Endometrial microvascular endothelial cells (primary cell): ENCODE results near the gene TFDP2. TPM values are rescaled to one million over a fixed set of nuclear protein-coding genes. Genes with fewer than 3 reads are reported as not detected.
"Not testable (repeated sequence)": the region's sequence is repeated elsewhere in the genome, so short reads cannot be mapped to it uniquely, and the experiment has no call there.

Source experiments
- in situ Hi-C: cut with HindIII; loops from 2 replicates; pipeline ENCODE4 v1.10.0; 2017; ENCODE audit warnings: low sequenced_read_pairs, low pct_unique_long_range_greater_than_20kb; ENCODE audit errors: inconsistent ontology term
- total RNA-seq: library from RNA; depleted of rRNA; stranded (reverse); fragments of >200 nt; gene quantifications from one replicate; pipeline ENCODE4 v1.2.3, GENCODE V29; 2015; ENCODE audit errors: inconsistent ontology term

Gene TFDP2
- total RNA-seq, 1 donor from 2014 or later: 16.1 TPM

DNA sequence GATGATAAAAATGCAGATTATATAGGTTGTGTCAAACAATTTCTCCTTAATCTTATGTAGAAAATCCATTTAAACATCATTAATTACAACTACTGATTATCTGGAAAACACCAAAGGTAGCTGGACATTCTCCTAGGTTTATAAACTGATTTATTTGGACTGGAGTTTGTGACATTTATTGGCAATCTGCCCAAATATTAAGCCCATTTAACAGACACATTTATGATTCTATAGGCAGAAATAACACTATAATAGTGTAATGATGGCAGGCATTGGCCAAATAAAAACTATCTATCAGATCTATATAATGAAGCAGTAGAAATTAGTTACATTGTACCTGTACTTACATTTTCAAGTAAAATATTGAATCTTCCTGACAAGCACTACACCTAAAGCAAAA lies 117.8 kb downstream of the TFDP2 start:
- in situ Hi-C loops: no loop called here

DNA sequence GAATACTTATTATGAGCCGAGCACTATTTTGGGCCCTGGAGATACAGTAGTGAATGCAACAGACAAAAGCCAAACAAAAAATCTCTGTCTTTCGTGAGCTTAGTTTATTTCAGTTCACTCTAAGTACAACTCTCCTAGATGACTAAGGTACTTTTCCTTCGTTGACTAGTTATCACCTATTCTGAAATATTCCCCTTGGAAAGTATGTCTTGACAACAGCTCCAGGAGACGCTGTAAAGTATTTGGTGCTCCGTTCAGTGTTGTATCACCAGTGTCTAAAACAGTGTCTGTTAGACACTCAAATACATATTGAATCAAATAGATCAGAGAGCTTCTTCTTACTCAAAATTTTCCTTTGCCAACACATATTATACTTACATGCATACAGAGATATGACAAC lies 119.6 kb downstream of the TFDP2 start:
- in situ Hi-C loops: no loop called here

DNA sequence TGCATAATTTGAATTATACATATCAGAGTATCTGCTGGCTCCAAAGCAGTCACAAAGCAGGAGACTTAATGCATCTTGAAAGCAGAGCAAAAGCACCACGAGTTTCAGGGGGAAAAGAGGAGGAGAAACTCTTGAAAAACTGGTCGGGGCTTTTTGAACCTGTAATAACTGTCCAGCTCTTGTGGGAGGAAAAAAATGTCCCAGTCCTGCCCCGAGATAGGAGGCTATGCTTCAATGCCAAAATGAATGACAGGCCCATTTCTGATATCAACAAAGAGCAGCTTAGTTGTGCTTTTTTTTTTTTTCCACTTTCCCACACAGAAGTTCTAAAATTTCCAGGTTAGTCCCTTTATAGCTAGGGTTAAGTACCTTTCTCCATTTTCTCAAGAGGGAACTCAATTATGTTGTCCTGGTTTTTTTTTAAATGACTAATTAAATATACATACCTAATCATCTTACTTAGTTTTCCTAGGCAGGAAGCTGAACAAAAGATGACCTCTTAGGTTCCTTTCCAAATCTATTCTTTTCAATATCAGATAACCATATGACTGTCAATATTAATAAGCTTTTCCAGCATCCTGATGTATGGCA lies 120.2 kb downstream of the TFDP2 start:
- in situ Hi-C loops: no loop called here

DNA sequence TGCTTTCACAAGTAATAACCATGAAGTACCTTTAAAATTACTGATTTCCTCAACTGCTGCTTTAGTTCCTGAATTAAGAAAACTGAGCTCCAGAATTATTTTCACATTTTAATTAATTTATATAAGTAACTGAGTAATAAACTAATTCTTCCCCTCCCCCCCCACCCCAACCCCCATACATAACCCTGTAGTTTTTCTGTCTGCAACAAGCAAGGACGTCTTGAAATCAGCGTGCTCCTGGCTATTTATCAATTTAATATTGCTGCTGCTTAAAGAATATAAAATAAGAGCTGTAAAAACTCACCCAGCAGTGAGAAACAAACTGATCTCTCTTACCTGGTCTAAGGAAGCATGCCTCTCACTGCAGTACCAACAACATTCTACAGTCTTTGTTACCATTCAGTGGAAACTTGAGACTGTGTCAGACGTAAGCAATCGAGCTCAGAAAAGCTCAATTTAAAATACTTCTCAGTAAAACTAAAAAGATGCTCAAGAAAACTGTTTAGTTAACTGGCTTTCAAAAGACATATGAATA lies 121.0 kb downstream of the TFDP2 start:
- in situ Hi-C loops: no loop called here

DNA sequence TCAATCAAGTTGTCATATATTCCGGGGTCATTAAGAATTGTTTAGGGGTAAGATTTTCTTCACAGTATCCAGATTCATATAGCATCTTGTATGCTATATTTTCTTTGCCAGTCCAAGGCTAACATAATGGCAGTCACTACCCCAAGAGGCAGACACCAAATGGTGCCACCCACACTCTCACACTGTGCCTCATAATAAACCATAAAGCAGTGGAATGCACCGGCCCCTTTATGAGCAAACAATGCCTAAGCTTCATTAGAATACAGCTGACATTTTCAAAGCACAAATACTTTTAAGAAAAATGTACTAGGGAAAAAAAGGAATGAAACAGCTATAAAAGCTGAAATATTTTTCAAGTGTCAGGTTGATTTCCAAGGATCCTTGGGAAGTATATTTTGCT lies 121.6 kb downstream of the TFDP2 start:
- in situ Hi-C loops: no loop called here

DNA sequence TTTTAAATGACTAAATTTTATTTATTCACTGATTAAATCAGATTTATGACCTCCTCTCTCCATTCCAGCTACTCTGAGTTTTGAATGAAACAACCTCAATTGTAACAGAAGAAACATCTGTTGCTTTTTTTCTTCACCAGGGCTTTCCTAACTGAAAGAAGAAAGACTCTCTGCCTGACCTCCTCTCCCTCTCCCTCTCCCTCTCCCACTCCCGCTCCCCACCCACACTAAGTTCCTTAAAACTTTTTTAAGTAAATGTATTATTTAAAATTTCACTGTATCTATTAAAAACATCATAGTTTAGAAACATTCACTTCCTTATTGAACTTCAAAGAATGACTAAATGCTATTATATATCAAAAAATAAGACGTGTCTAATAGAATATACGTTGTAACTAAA lies 122.0 kb downstream of the TFDP2 start:
- in situ Hi-C loops: no loop called here

DNA sequence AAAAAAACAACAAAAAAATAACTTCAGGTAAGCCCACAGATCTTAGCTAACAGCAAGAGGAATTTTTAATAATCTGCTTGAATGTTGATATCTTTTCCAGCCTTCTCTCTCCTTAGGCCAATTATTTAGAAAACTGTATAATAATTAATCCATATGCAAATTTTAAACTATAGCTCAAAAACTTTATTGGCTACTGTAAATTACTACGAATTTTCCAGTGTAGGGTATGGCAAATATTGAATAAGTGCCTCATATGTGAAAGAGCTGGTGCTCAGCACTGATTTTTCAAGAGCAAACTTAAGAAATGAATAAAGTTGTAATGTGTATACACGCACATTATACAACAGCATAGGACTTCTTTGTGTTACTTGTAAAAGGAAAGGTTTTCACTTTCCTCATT lies 123.0 kb downstream of the TFDP2 start:
- in situ Hi-C loops: no loop called here

DNA sequence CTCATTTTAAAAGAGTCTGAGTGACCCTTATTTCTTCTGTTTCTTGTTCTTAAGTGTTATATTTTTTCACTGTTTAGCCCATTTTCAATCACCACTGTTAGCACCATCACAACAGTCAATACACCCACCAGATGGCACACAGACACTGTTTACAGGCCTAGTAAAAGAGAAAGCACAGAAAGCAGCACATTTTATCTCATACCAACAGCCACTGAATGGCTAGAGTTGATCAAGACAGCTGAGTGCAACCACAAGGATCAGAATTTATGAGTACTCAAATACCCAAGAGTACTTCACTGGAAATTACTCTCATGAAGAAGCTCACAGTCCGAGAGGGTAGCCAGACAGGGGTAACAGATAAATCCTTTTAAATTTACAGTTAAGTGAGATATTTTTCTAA lies 127.0 kb downstream of the TFDP2 start:
- in situ Hi-C loops: no loop called here

DNA sequence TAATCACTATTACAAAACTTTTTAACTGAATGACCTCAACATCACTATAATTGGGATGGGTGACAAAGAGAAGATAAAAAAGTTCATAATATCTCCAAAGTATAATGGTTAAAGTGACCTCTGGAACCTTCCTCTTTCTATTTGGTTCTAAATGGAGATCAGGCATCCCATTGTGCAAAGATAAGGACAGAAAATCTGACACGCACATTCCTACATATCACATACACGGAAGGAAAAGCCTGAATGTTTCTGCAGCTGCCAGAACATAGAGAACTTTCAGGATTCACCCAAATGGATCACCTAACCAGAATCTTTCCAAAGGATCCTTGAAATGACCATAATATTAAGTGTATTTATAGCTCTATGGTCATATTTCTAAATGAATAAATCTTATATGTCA lies 128.2 kb downstream of the TFDP2 start:
- in situ Hi-C loops: no loop called here

DNA sequence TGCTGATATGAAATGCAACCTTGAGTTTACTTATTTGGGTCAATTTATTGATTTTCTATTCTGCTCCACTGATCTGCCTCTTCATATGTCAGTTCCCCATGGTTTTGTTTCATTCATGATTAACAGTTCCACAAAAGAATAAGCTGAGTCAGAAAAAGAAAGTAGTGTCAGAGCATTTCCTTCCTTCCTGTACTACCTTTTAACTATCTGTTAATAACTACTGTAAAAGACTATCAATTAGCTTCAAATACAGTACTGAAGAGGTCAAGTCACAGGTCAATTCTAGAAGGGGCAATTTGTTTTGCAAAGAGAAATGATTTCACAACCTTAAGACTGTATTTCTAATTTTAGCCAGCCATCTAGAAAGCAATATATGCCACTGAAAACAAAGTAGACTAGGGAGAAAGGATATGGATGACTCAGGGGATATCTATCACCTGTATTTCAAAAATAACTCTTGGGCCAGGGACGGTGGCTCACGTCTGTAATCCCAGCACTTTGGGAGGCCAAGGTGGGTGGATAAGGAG lies 129.5 kb downstream of the TFDP2 start:
- in situ Hi-C loops: no loop called here

DNA sequence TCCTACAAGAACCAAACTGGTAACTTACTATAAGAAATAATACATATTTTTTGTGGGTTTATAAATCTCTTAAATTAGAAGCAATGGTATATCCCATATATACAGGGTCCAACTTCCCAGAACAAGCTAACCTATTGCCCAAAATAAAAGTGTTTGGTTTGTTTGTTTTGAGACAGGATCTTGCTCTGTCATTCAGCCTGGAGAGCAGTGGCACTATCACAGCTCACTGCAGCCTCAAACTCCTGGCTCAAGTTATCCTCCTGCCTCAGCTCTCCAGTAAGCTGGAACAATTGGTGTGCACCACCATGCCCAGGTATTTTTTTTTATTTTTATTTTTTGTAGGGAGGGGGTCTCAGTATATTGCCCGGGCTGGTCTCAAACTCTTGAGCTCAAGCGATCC lies 135.4 kb downstream of the TFDP2 start:
- in situ Hi-C loops: no loop called here

DNA sequence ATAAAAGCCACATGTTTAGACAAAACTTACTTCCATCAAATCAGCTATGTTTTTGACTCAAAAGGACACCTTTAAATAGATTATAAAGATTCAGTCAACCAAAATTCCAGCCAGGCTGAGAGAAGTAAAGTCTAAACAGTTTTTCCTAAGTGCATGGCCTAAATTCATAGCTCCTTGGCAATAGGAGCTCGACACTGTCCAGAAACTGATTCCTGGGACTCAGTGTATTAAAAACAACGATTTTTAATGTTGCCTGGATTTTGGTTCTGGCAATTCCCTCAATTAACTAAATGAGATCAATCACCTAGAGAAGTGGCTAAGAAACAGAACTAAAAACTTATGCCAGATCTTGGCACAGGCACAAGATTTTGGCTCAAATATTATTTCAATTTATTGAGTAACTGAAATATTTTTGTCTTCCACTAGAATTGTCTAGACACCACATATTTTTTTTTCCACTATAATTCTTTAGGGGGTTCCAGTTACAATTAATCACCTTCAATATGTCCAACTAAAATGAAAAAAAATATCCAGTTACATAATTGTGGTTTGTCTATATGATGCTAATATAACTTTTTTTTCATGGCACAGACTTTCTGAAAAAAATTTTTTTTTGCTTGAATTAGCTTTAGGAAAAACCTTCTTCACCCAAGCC lies 135.9 kb downstream of the TFDP2 start:
- in situ Hi-C loops: no loop called here

DNA sequence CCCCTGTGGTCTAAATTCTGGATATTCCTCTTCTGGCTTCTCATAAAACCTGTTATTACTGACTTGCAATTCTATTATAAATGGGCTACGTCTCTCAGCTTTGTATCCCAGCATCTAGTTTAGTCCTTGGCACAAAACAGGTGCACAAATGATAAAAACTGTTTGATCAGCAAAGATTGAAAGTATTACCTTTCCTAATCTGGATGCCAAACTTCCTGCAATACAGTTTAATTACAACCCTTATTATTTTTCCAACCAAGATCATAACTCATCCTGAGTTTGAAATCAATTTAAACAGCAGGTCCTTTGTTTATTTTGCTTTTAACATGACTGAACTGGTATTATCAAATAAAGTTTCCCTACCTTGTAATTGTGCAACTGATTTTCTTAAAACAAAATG lies 140.3 kb downstream of the TFDP2 start:
- in situ Hi-C loops: no loop called here

DNA sequence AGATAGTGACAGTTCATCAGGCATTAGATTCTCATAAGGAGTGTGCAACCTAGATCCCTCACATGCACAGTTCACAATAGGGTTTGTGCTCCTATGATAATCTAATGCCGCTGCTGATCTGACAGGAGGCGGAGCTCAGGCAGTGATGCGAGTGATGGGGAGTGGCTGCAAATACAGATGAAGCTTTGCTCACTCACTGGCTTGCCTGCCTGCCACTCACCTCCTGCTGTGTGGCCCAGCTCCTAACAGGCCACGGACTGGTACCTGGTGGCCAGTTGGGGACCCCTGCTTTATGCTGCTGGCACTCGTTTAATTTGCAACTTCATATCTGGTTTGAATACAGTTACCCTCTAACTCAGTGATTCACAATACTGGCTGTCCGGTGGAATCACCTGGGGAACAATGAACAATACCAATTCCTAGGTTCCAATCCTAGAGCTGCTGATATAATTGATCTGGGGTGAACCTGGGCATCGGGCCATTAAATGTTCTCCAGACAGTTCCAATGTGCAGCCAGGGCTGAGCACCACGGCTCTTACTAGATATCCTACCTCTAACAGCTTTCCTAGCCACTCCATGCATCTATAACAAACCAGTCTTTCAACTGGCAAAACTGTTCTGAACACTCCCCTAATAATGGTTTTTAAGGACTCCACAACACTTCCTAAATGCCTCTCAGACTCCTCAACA lies 141.5 kb downstream of the TFDP2 start:
- in situ Hi-C loops: no loop called here

DNA sequence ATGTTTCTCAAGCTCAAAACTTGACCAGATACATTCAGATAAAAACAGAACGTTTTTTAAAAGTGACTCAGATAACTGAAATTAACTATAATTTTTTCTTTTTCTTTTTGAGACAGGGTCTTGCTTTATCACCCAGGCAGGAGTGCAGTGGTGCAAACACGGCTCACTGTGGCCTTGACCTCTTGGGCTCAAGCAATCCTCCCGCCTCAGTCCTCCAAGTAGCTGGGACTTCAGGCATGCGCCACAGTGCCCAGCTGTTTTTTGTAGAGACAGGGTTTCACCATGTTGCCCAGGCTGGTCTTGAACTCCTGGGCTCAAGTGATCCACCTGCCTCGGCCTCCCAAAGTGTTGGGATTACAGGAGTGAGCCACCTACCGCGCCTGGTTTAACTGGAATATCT lies 144.4 kb downstream of the TFDP2 start:
- in situ Hi-C loops: not testable (repeated sequence)

DNA sequence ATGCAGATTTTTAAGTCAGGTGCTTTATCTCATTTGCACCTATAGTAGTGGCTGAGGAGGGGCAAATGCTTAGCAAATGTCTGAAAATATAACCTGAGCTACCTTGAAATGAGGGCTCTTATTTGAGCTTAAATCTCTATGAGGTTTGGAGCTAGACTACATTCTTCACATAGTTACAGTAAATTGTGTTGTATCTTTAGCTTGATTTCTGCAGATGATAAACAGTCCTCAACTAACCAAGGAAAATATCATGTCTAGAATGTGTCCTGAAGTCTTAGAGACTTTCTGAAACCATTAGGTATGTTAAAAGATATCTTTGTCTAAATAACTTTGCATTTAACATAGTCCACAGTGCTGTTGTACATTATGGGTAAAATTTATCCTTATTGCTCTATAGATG lies 145.3 kb downstream of the TFDP2 start:
- in situ Hi-C loops: no loop called here

DNA sequence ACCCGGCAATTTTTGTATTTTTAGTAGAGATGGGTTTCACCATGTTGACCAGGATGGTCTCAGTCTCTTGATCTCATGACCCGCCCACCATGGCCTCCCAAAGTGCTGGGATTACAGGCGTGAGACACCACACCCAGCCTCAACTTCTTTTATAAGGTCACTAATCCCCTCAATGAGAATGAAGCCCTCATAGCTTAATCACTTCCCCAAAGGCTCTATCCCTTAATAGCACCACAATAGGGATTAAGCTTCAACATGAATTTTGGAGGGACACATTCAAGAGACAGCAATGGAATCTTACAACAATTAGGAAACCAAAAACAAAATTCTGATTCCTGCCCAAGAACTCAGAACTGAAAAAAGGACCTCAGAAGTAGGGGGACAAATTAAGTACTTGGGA lies 146.1 kb downstream of the TFDP2 start:
- in situ Hi-C loops: no loop called here

DNA sequence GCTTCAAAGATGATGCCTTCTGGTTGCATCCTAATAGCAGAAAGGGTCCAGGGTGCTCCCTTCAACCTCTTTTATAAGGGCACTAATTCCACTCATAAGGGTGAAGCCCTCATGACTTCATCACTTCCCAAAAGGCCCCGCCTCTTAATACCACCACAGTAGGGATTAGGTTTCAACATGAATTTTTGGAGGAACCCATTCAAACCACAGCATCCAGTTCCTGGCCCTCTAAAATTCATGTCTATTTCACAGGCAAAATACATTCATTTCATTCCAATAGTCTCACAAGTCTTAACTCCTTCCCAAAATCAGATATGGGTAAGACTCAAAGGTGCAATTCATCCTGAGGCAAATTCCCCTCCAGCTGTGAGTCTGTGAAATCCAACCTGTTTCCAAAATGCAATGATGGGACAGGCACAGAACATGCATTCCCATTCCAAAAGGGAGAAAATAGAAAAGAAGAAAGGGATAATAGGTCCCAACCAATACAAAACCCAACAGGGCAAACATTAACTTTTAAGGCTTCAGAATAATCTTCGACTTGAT lies 148.9 kb downstream of the TFDP2 start:
- in situ Hi-C loops: no loop called here

DNA sequence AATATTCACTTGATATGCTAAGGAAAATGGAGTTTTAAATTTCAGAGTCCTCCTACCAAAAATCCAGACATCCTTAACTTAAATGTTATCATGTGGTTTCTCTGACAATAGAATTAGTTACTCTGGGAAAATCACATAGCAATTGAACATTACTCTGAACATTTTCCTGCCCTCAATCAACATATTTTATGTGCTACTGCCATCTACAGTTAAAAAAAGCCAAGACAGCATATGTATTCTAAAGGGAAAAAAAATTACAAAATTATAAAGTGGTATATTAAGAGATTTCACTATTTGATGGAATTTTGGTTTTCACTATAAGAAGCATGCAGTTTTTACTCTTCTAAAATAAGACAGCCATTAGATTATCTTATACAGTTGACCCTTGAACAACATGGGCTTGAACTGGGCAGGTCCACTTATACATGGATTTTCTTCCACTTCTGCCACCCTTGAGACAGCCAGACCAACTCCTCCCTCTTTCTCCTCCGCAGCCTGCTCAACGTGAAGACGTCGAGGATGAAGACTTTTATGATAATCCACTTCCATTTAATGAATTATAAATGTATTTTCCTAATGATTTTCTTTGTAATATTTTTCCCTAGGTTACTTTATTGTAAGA lies 150.6 kb downstream of the TFDP2 start:
- in situ Hi-C loops: no loop called here
